Neural crest cell (in vitro differentiated cells): ENCODE data around the gene RNPEP. TPM values are rescaled to one million over a fixed set of nuclear protein-coding genes. Genes with fewer than 3 reads are reported as not detected.
A peak's percentile ranks its signal among the peaks of the same experiment; 100 is the strongest.

Source experiments
- DNase-seq: peaks from one replicate; pipeline ENCODE4 v3.0.0; 2021; ENCODE audit warnings: low read depth, mixed read lengths, low spot score
- H3K27ac Mint-ChIP-seq: one replicate; pipeline ENCODE4 v1.8.0; 2021; ENCODE audit warnings: mild to moderate bottlenecking, mixed read lengths; ENCODE audit not compliant: unreplicated experiment
- H3K27me3 Mint-ChIP-seq: 2 replicates; pipeline ENCODE4 v1.8.0; 2021; ENCODE audit warnings: low read depth, mild to moderate bottlenecking, mixed read lengths
- H3K36me3 Mint-ChIP-seq: 2 replicates; pipeline ENCODE4 v1.8.0; 2021; ENCODE audit warnings: low read depth, mild to moderate bottlenecking, mixed read lengths
- H3K4me1 Mint-ChIP-seq: 2 replicates; pipeline ENCODE4 v1.8.0; 2021; ENCODE audit warnings: mixed read lengths
- H3K4me3 Mint-ChIP-seq: one replicate; pipeline ENCODE4 v1.8.0; 2021; ENCODE audit warnings: mild to moderate bottlenecking, mixed read lengths
- H3K9me3 Mint-ChIP-seq: 2 replicates; pipeline ENCODE4 v1.8.0; 2021; ENCODE audit warnings: mixed read lengths
- CTCF ChIP-seq: fragments of 200-600 bp; sonication (generic); conservative IDR thresholded peaks from 2 replicates; pipeline ENCODE4 v1.5.0; 2021; ENCODE audit warnings: antibody characterized with exemption, mild to moderate bottlenecking
- total RNA-seq: library from RNA; stranded (reverse); gene quantifications from 2 replicates; pipeline ENCODE4 v1.2.1, GENCODE V29; 2021

The RNPEP gene
- total RNA-seq, 1 donor from 2014 or later = 47.7 TPM

DNA sequence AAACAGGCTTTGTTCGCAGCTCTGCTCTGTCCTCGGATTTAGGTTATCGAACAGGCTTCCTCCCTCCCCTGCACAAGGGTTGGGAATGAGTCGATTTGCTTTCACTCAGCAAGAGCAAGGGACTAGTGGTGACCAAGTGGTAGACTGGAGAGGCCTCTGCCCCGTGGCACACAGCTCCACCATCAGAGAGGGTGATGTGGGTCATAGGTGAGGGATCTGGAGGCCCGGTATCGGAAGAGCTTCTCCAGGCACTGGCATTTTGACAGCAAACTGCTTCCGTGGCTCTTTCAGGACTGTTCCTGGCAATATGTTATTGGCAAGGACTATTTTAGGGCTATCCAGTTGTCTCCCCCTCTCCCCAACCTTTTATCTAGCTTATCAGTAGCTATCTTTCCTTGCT lies 24.9 kb downstream of the RNPEP start:
- H3K4me3 Mint-ChIP-seq = no peak overlapping the region
- H3K4me1 Mint-ChIP-seq = peaks cover 18% of the 10 kb centered on the region

GRCh38 chr1:202007805-202008489 lies 25.5 kb downstream of the RNPEP start:
- DNase-seq = no peak
- Mint-ChIP-seq H3K4me3 (no peak overlapping the region), H3K4me1 (peaks cover 18% of the 10 kb centered on the region), H3K36me3 (no peaks in the 10 kb centered on the region), H3K9me3 (no peaks in the 10 kb centered on the region), H3K27ac (no peak overlapping the region), H3K27me3 (peaks cover 2% of the 10 kb centered on the region)
- TF ChIP-seq CTCF = no peak

More for the DNA sequence above, 24.9 kb downstream of the RNPEP start:
- H3K27me3 Mint-ChIP-seq = peaks cover 2% of the 10 kb centered on the region
- DNase-seq = no peak
- H3K36me3 Mint-ChIP-seq = peaks cover 2% of the 10 kb centered on the region
- no peak for TF ChIP-seq CTCF
- peak overlapping the region; percentile 62 for H3K27ac Mint-ChIP-seq
- no peaks in the 10 kb centered on the region for H3K9me3 Mint-ChIP-seq

- Mint-ChIP-seq H3K27ac (no peak overlapping the region), H3K27me3 (peaks cover 2% of the 10 kb centered on the region), H3K9me3 (no peaks in the 10 kb centered on the region), H3K4me3 (no peak overlapping the region), H3K4me1 (peaks cover 14% of the 10 kb centered on the region), H3K36me3 (no peaks in the 10 kb centered on the region)
- peak; percentile 82 for DNase-seq
- TF ChIP-seq CTCF = peak; percentile 97
These were observed 27.1 kb downstream of the RNPEP start for GRCh38 chr1:202009326-202010179.

- Mint-ChIP-seq H3K27me3 (peaks cover 2% of the 10 kb centered on the region), H3K4me1 (peaks cover 12% of the 10 kb centered on the region), H3K4me3 (no peak within 1 kb of the TSS), H3K9me3 (no peaks in the 10 kb centered on the region), H3K27ac (no peak within 1 kb of the TSS), H3K36me3 (no peaks in the 10 kb centered on the region)
- no peak for TF ChIP-seq CTCF
- no peak for DNase-seq
These were observed 27.9 kb downstream of the RNPEP start, which contains the start of gene ELF3 for GRCh38 chr1:202010180-202011015. ELF3 (plus strand) TSS chr1:202010587; CDS start chr1:202011137, 550 bp downstream.

DNA sequence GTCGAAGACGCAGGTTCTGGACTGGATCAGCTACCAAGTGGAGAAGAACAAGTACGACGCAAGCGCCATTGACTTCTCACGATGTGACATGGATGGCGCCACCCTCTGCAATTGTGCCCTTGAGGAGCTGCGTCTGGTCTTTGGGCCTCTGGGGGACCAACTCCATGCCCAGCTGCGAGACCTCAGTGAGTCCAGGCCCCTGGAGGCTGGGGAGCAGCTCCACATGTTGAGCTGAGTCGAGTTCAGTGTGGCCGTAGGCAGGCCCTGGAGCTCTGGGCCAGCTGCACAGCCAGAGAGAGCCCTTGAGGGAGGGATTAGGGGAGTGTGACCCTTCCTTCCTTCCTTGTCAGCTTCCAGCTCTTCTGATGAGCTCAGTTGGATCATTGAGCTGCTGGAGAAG lies 29.5 kb downstream of the RNPEP start:
- peaks cover 2% of the 10 kb centered on the region for H3K27me3 Mint-ChIP-seq
- H3K27ac Mint-ChIP-seq = no peak overlapping the region
- H3K4me3 Mint-ChIP-seq = no peak overlapping the region
- H3K9me3 Mint-ChIP-seq = no peaks in the 10 kb centered on the region
- no peaks in the 10 kb centered on the region for H3K36me3 Mint-ChIP-seq
- H3K4me1 Mint-ChIP-seq = peaks cover 12% of the 10 kb centered on the region
- DNase-seq = no peak
- TF ChIP-seq CTCF = no peak
